SK-N-SH (cell line): ENCODE results near the gene NR5A2.

Experiments used
- CHD2 ChIP-seq: fragments of 150-350 bp; IDR thresholded peaks from 2 replicates; pipeline ENCODE4 v1.6.1; 2018; ENCODE audit warnings: low read length; ENCODE audit not compliant: partially characterized antibody
- CTCF ChIP-seq: fragments of 200-600 bp; sonication (generic); IDR thresholded peaks from 2 replicates; pipeline ENCODE4 v1.6.1; 2017; ENCODE audit warnings: antibody characterized with exemption, mild to moderate bottlenecking, moderate library complexity
- FOXM1 ChIP-seq: IDR thresholded peaks from 2 replicates; pipeline ENCODE4 v1.4.0; 2012; ENCODE audit warnings: low read depth, mild to moderate bottlenecking
- MAX ChIP-seq: IDR thresholded peaks from 2 replicates; pipeline ENCODE4 v1.4.0; 2012; ENCODE audit warnings: low read depth
- RAD21 ChIP-seq: IDR thresholded peaks from 2 replicates; pipeline ENCODE4 v1.6.1; 2012; ENCODE audit warnings: mild to moderate bottlenecking, low read length
- RCOR1 ChIP-seq: fragments of 150-350 bp; IDR thresholded peaks from 2 replicates; pipeline ENCODE4 v1.6.1; 2017; ENCODE audit warnings: antibody characterized with exemption, low read length
- USF2 ChIP-seq: fragments of 150-350 bp; IDR thresholded peaks from 2 replicates; pipeline ENCODE4 v1.6.1; 2017; ENCODE audit warnings: antibody characterized with exemption, low read length, low read depth, borderline replicate concordance
- YY1 ChIP-seq: IDR thresholded peaks from 2 replicates; pipeline ENCODE4 v1.4.0; 2012; ENCODE audit warnings: low read depth, mild to moderate bottlenecking

- TF ChIP-seq CHD2 (no peak), MAX (no peak), CTCF (no peak), RCOR1 (no peak), FOXM1 (no peak), YY1 (no peak), USF2 (no peak), RAD21 (no peak)
Measured at GRCh38 chr1:200124309-200124708, 96.8 kb downstream of the NR5A2 start.
